GM06990 (cell line): ENCODE data around the gene RIBC2.

ENCODE experiments used
- DNase-seq: peaks from one replicate; pipeline ENCODE4 v3.0.0-alpha.2; 2011; ENCODE audit not compliant: insufficient read length; ENCODE audit errors: extremely low read depth
- H3K27me3 ChIP-seq: replicated peaks from 2 replicates; pipeline ENCODE4 v1.6.0; 2011; ENCODE audit warnings: low read length; ENCODE audit not compliant: control insufficient read depth, insufficient read depth
- H3K36me3 ChIP-seq: 2 replicates; pipeline ENCODE4 v1.5.1; 2011; ENCODE audit warnings: low read length; ENCODE audit not compliant: control insufficient read depth, insufficient read depth
- H3K4me3 ChIP-seq: replicated peaks from 2 replicates; pipeline ENCODE4 v1.5.1; 2011; ENCODE audit warnings: low read depth, mild to moderate bottlenecking, control low read depth, low read length
- TF ChIP-seq, protein P1 (sequence below): IDR thresholded peaks from 2 replicates; pipeline ENCODE4 v1.5.1; 2011; ENCODE audit warnings: low read length, control low read depth, mild to moderate bottlenecking, inconsistent platforms; ENCODE audit not compliant: insufficient read depth, poor library complexity, severe bottlenecking

Gene RIBC2

DNA sequence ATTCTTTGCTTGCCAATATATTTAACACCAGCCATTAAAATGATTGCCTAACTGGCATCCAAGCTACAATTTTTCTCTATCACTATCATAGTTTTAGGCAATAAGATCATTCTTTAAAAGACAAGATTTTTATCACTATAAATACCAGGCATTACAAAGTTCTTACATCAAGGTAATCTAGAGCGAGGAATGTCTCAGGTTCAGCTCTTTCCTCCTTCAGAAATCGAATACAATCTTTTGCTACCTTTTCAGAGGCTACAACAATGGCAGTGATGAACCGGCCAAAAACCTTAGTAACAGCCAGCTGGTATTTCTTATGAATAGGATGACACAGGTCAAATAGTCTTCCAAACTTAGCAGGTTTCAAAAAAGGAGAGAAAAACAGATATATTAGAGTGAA, 23.9 kb upstream of the RIBC2 start:
- H3K4me3 ChIP-seq = no peak overlapping the region
- TF ChIP-seq, protein P1, sequence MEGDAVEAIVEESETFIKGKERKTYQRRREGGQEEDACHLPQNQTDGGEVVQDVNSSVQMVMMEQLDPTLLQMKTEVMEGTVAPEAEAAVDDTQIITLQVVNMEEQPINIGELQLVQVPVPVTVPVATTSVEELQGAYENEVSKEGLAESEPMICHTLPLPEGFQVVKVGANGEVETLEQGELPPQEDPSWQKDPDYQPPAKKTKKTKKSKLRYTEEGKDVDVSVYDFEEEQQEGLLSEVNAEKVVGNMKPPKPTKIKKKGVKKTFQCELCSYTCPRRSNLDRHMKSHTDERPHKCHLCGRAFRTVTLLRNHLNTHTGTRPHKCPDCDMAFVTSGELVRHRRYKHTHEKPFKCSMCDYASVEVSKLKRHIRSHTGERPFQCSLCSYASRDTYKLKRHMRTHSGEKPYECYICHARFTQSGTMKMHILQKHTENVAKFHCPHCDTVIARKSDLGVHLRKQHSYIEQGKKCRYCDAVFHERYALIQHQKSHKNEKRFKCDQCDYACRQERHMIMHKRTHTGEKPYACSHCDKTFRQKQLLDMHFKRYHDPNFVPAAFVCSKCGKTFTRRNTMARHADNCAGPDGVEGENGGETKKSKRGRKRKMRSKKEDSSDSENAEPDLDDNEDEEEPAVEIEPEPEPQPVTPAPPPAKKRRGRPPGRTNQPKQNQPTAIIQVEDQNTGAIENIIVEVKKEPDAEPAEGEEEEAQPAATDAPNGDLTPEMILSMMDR = no peak
- no peak for DNase-seq
- no peaks in the 10 kb centered on the region for H3K36me3 ChIP-seq
- no peaks in the 10 kb centered on the region for H3K27me3 ChIP-seq

DNA sequence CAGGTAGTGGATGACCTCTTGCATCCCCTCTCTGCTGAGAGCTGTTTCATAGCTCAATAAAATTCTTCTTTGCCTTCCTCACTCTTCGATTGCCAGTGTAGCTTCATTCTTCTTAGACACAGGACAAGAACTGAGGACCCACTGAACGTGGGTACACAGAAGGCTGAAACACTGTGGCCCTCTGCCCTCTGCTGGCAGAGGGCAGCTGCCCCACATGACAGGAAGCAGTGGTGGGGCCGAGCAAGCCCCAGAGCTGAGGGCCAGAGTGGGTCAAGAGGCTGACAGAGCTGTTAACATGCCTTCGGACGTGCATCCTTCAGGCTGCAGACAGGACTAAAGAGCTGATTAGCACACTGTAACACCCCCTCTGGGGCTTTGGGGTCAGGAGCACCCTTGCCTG, 15.7 kb upstream of the RIBC2 start:
- Histone ChIP-seq H3K27me3 (no peaks in the 10 kb centered on the region), H3K4me3 (no peak overlapping the region)
- TF ChIP-seq, protein P1 = peak; percentile 10

GRCh38 chr22:45398214-45398613, 15.3 kb upstream of the RIBC2 start:
- Histone ChIP-seq H3K4me3 (no peak overlapping the region), H3K27me3 (no peaks in the 10 kb centered on the region), H3K36me3 (no peaks in the 10 kb centered on the region)
- TF ChIP-seq, protein P1 = no peak
- DNase-seq = no peak

More for the DNA sequence above, 15.7 kb upstream of the RIBC2 start:
- no peak for DNase-seq
- no peaks in the 10 kb centered on the region for H3K36me3 ChIP-seq

DNA sequence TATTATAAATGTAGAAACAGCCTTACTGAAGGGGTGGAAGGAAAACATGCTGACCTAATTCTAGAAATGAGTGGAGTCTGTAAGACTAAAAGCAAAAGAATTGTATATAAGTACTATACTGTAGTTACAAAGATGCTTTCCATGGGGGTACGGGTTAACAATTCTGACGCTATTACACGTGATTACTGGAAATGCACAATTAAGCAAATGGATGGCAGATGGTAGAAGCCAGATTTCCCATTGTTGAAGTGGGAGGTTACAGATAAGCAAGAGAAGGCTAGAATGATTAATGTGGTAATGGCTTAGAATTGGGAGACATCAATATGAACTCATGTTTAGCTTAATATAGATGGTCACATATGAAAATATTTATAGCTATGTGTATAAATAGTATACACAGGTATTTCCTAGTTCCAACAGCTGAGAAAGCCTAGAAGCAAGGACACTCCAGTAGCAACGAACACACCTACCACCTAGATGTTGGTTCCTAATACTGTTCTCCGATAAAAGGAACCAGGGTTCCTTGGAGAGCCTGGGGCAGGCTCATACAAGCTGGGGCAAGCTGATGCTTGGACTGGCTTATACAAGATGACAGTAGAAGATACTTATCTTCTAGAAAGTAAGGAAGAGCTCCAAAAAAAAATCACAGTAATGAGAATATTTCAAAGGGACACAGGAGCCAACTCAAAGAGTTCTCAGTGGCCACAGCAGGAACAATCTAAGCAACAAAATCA, 13.6 kb upstream of the RIBC2 start:
- H3K27me3 ChIP-seq = no peaks in the 10 kb centered on the region
- TF ChIP-seq, protein P1 = no peak
- no peak for DNase-seq
- H3K36me3 ChIP-seq = no peaks in the 10 kb centered on the region
- H3K4me3 ChIP-seq = no peak overlapping the region

DNA sequence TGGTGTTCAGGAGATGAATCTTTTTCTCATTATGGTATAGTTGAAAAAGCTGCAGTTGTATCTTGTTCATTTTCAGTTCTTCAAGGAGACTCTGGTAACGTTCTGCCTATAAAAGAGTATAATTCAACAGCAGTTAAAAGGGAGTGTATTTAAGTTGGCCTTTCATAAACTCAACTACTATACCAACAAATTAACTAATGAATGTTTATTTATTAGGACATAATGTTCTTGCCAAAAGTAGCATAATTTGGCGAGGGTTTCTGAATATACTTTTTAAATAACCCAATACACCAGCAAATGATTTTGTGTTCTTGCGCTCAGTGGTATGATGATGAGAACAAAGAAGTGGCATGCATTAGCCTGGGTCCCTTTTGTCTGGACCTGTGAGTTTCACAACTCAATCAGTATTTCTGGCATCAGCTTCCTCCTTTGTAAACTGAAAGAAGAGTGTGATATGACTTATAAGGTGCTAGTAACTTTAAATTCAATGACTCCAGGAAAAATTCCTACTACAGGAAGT, 11.0 kb upstream of the RIBC2 start:
- TF ChIP-seq, protein P1 = no peak
- Histone ChIP-seq H3K27me3 (no peaks in the 10 kb centered on the region), H3K4me3 (no peak overlapping the region), H3K36me3 (no peaks in the 10 kb centered on the region)
- DNase-seq = no peak
